ENCODE data around the gene RASSF5.
"Not testable (repeated sequence)": the region's sequence is repeated elsewhere in the genome, so short reads cannot be mapped to it uniquely, and the experiment has no call there.

Gene RASSF5

GRCh38 chr1:206572835-206573234, 65.5 kb downstream of the RASSF5 start:
- DNase-seq (ENCODE audit: low read depth) = no peak

GRCh38 chr1:206573319-206573718, 66.0 kb downstream of the RASSF5 start:
- DNase-seq (ENCODE audit: low read depth) = no peak

- DNase-seq (ENCODE audit: low read depth) = no peak
These were observed 66.4 kb downstream of the RASSF5 start for GRCh38 chr1:206573762-206574161.

- DNase-seq (ENCODE audit: low read depth) = no peak
These were observed 68.0 kb downstream of the RASSF5 start for GRCh38 chr1:206575165-206575893.

- DNase-seq (ENCODE audit: low read depth) = no peak
These were observed 68.8 kb downstream of the RASSF5 start for GRCh38 chr1:206575894-206576737.

GRCh38 chr1:206577626-206578025, 70.3 kb downstream of the RASSF5 start:
- DNase-seq (ENCODE audit: low read depth) = no peak

- DNase-seq (ENCODE audit: low read depth) = no peak
These were observed 71.0 kb downstream of the RASSF5 start for GRCh38 chr1:206578068-206578977.

GRCh38 chr1:206578978-206579374, 71.6 kb downstream of the RASSF5 start:
- no peak for DNase-seq (ENCODE audit: low read depth)

GRCh38 chr1:206579747-206580437, 72.6 kb downstream of the RASSF5 start:
- DNase-seq (ENCODE audit: low read depth) = peak; percentile 79

GRCh38 chr1:206580438-206581113, 73.2 kb downstream of the RASSF5 start:
- no peak for DNase-seq (ENCODE audit: low read depth)

GRCh38 chr1:206581114-206581497, 73.8 kb downstream of the RASSF5 start:
- DNase-seq (ENCODE audit: low read depth) = not testable (repeated sequence)

- DNase-seq (ENCODE audit: low read depth) = peak; percentile 65
These were observed 74.2 kb downstream of the RASSF5 start for GRCh38 chr1:206581571-206581981.

GRCh38 chr1:206582537-206582936, 75.2 kb downstream of the RASSF5 start:
- no peak for DNase-seq (ENCODE audit: low read depth)

- no peak for DNase-seq (ENCODE audit: low read depth)
These were observed 75.8 kb downstream of the RASSF5 start for GRCh38 chr1:206582971-206583706.

GRCh38 chr1:206583707-206584648, 76.6 kb downstream of the RASSF5 start:
- DNase-seq (ENCODE audit: low read depth) = peak; percentile 78

- no peak for DNase-seq (ENCODE audit: low read depth)
These were observed 77.4 kb downstream of the RASSF5 start for GRCh38 chr1:206584683-206585082.

- DNase-seq (ENCODE audit: low read depth) = no peak
These were observed 79.4 kb downstream of the RASSF5 start for GRCh38 chr1:206586501-206587445.

- DNase-seq (ENCODE audit: low read depth) = no peak
These were observed 80.6 kb downstream of the RASSF5 start for GRCh38 chr1:206587904-206588303.
